H1 (cell line): ENCODE results near the gene KIF22.

Source experiments
- HDAC2 ChIP-seq, 2 experiments: fragments of 300-600 bp in 1 of 2; sonication (generic) in 1 of 2; IDR thresholded peaks; 2 replicates each; pipeline ENCODE4 v1.6.1; 2011 to 2012; ENCODE audit warnings: low read depth in 2 of 2, low read length in 2 of 2, mild to moderate bottlenecking in 2 of 2, moderate library complexity in 2 of 2, borderline replicate concordance in 1 of 2, inconsistent platforms in 1 of 2
- RFX5 ChIP-seq: IDR thresholded peaks from 2 replicates; pipeline ENCODE4 v1.6.1; 2011; ENCODE audit warnings: low read depth, low read length, improper control_type of control experiment, borderline replicate concordance

DNA sequence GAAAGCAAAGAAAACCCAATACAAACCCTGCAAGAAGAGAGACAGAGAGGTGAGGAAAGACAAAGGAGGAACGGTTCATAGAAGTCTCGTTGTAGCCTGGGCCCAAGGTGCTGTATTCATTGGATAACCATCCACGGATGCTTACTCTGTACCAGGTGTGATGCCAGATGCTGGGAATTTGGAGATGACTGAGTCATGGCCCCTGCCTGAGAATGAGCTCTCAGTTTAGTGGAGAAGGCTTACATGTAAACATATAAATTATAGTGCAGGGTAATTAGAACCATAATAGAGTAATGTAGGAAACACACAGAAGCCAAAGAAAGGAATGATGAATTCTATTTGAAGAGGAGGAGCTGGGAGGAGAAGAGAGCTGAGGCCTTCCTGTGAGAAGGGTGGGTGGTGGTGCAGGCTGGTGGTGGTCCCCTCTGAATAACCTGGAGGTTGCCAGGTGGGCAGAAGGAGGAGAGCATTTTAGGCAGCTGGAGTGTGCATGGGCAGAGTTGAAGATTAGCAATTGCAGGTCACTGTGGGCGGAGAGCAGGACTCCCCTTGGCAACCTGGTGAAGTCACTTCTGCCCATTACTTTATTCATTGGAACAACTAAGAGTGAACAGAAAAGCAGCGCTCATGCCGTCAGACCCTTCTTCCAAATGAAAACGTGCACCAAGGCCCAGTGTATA is 20.2 kb upstream of the KIF22 start:
- TF ChIP-seq HDAC2 (IDR thresholded peaks at IDR 0.05; ENCODE audit: borderline replicate concordance in 1 of 2, low read depth in 2 of 2, low read length in 2 of 2): no peak
- no peak for TF ChIP-seq RFX5
